Fibroblast of mammary gland (primary cell): ENCODE measurements around the gene WNT5A.

Experiments
- DNase-seq: peaks from one replicate; pipeline ENCODE4 v3.0.0-alpha.2; 2010; ENCODE audit warnings: low read depth
- H3K4me3 ChIP-seq: 2 replicates; pipeline ENCODE4 v1.5.1; 2011; ENCODE audit warnings: low read depth, mild to moderate bottlenecking, low read length, moderate library complexity; ENCODE audit not compliant: control insufficient read depth
- CTCF ChIP-seq: conservative IDR thresholded peaks from 2 replicates; pipeline ENCODE4 v1.5.1; 2011; ENCODE audit warnings: low read depth, low read length, inconsistent platforms; ENCODE audit not compliant: control insufficient read depth, insufficient read depth

Gene WNT5A

GRCh38 chr3:55518451-55518850 is 31.3 kb upstream of the WNT5A start:
- H3K4me3 ChIP-seq = no peak overlapping the region
- DNase-seq = peak; percentile 4
- no peak for TF ChIP-seq CTCF

- H3K4me3 ChIP-seq = no peak overlapping the region
- no peak for DNase-seq
- no peak for TF ChIP-seq CTCF
These were observed 29.4 kb upstream of the WNT5A start for GRCh38 chr3:55516392-55517030.

- no peak overlapping the region for H3K4me3 ChIP-seq
- TF ChIP-seq CTCF = no peak
- DNase-seq = no peak
These were observed 28.6 kb upstream of the WNT5A start for GRCh38 chr3:55515550-55516246.

GRCh38 chr3:55514962-55515361 is 27.9 kb upstream of the WNT5A start:
- no peak overlapping the region for H3K4me3 ChIP-seq
- no peak for DNase-seq
- TF ChIP-seq CTCF = no peak

- no peak for TF ChIP-seq CTCF
- no peak overlapping the region for H3K4me3 ChIP-seq
- no peak for DNase-seq
These were observed 25.7 kb upstream of the WNT5A start for GRCh38 chr3:55512571-55513343.

- no peak for TF ChIP-seq CTCF
- peak; percentile 62 for DNase-seq
- H3K4me3 ChIP-seq = no peak overlapping the region
These were observed 24.9 kb upstream of the WNT5A start for GRCh38 chr3:55511895-55512570.
